GM21367 (cell line): ENCODE data around the gene CPLX3.

Experiments
- ATAC-seq: cut with Tn5 transposase; IDR thresholded peaks from one replicate; pipeline ENCODE4 v1.9.1; 2021; ENCODE audit not compliant: unreplicated experiment

CPLX3 gene

GRCh38 chr15:74788042-74788682 lies 38.3 kb upstream of the CPLX3 start:
- ATAC-seq, result no peak

- ATAC-seq, result peak; percentile 23
Measured at GRCh38 chr15:74788683-74789151, 37.7 kb upstream of the CPLX3 start.

GRCh38 chr15:74789171-74789631 lies 37.2 kb upstream of the CPLX3 start:
- no peak for ATAC-seq

GRCh38 chr15:74789741-74790079 lies 36.7 kb upstream of the CPLX3 start:
- no peak for ATAC-seq

GRCh38 chr15:74790080-74790916 lies 36.1 kb upstream of the CPLX3 start:
- ATAC-seq, result no peak

- no peak for ATAC-seq
Measured at GRCh38 chr15:74791007-74791406, 35.4 kb upstream of the CPLX3 start.

- ATAC-seq, result no peak
Measured at GRCh38 chr15:74791667-74792066, 34.8 kb upstream of the CPLX3 start.

GRCh38 chr15:74792227-74793016 lies 34.0 kb upstream of the CPLX3 start:
- no peak for ATAC-seq

- ATAC-seq, result no peak
Measured at GRCh38 chr15:74793135-74794028, 33.0 kb upstream of the CPLX3 start.

GRCh38 chr15:74794248-74794969 lies 32.0 kb upstream of the CPLX3 start:
- ATAC-seq, result no peak

- no peak for ATAC-seq
Measured at GRCh38 chr15:74794970-74795349, 31.5 kb upstream of the CPLX3 start.

GRCh38 chr15:74795966-74796625 lies 30.3 kb upstream of the CPLX3 start:
- no peak for ATAC-seq

GRCh38 chr15:74798388-74799254 lies 27.8 kb upstream of the CPLX3 start:
- ATAC-seq, result no peak

- no peak for ATAC-seq
Measured at GRCh38 chr15:74799255-74799855, 27.1 kb upstream of the CPLX3 start.

GRCh38 chr15:74799856-74800558 lies 26.4 kb upstream of the CPLX3 start:
- ATAC-seq, result no peak

GRCh38 chr15:74800559-74801094 lies 25.8 kb upstream of the CPLX3 start:
- ATAC-seq, result no peak

GRCh38 chr15:74801311-74801997 lies 25.0 kb upstream of the CPLX3 start:
- no peak for ATAC-seq
